Mucosa of rectum (tissue), 2 donors: ENCODE results near the gene ZHX3.
A peak's percentile ranks its signal among the peaks of the same experiment; 100 is the strongest.

Experiments used
- H3K27ac ChIP-seq, 2 donors: one replicate each; pipeline ENCODE4 v1.7.0; 2013; ENCODE audit warnings: inconsistent platforms in 2 of 2, low read depth in 2 of 2, low read length in 2 of 2
- H3K27me3 ChIP-seq, 2 donors: one replicate each; pipeline ENCODE4 v1.7.0; 2013; ENCODE audit warnings: low read length in 2 of 2; ENCODE audit not compliant: control insufficient read depth in 2 of 2, insufficient read depth in 2 of 2
- H3K36me3 ChIP-seq, 2 donors: one replicate each; pipeline ENCODE4 v1.7.0; 2013; ENCODE audit warnings: low read length in 2 of 2; ENCODE audit not compliant: control insufficient read depth in 2 of 2, insufficient read depth in 2 of 2
- H3K4me1 ChIP-seq, 2 donors: one replicate each; pipeline ENCODE4 v1.7.0; 2013; ENCODE audit warnings: low read length in 2 of 2, mild to moderate bottlenecking in 1 of 2; ENCODE audit not compliant: control insufficient read depth in 2 of 2, insufficient read depth in 2 of 2
- H3K4me3 ChIP-seq, 2 donors: one replicate each; pipeline ENCODE4 v1.7.0; 2013; ENCODE audit warnings: low read length in 2 of 2
- H3K9ac ChIP-seq, 2 donors: one replicate each; pipeline ENCODE4 v1.7.0; 2013; ENCODE audit warnings: low read length in 2 of 2, low read depth in 1 of 2, mild to moderate bottlenecking in 1 of 2
- H3K9me3 ChIP-seq, 2 donors: one replicate each; pipeline ENCODE4 v1.7.0; 2013; ENCODE audit warnings: low read length in 2 of 2; ENCODE audit not compliant: control insufficient read depth in 2 of 2
- donor health status: healthy.
- donor health status: Normal muscosa, but diverticular disease.

The ZHX3 gene

GRCh38 chr20:41159547-41159946 lies 158.0 kb downstream of the ZHX3 start:
- H3K9ac ChIP-seq = no peak overlapping the region

GRCh38 chr20:41158082-41158625 lies 159.4 kb downstream of the ZHX3 start:
- no peak overlapping the region for H3K9ac ChIP-seq
- no peaks in the 10 kb centered on the region for H3K9me3 ChIP-seq
- H3K27me3 ChIP-seq = no peaks in the 10 kb centered on the region
- no peak overlapping the region for H3K4me3 ChIP-seq
- H3K27ac ChIP-seq = peak overlapping the region in 1 of 2 donors; percentile 50
- H3K4me1 ChIP-seq = peaks cover 0 to 22% of the 10 kb centered on the region in 2 donors
- peaks cover 13 to 20% of the 10 kb centered on the region in 2 donors for H3K36me3 ChIP-seq

More at GRCh38 chr20:41159547-41159946, 158.0 kb downstream of the ZHX3 start:
- no peak overlapping the region for H3K27ac ChIP-seq
- no peak overlapping the region for H3K4me3 ChIP-seq
- peaks cover 0 to 22% of the 10 kb centered on the region in 2 donors for H3K4me1 ChIP-seq
- H3K9me3 ChIP-seq = no peaks in the 10 kb centered on the region
- H3K36me3 ChIP-seq = peaks cover 26 to 34% of the 10 kb centered on the region in 2 donors
- H3K27me3 ChIP-seq = no peaks in the 10 kb centered on the region

GRCh38 chr20:41155261-41155660 lies 162.3 kb downstream of the ZHX3 start:
- Histone ChIP-seq H3K9me3 (no peaks in the 10 kb centered on the region), H3K36me3 (peaks cover 1 to 8% of the 10 kb centered on the region in 2 donors), H3K4me3 (no peak overlapping the region), H3K4me1 (peaks cover 8 to 30% of the 10 kb centered on the region in 2 donors), H3K27me3 (no peaks in the 10 kb centered on the region), H3K27ac (no peak overlapping the region), H3K9ac (no peak overlapping the region)

DNA sequence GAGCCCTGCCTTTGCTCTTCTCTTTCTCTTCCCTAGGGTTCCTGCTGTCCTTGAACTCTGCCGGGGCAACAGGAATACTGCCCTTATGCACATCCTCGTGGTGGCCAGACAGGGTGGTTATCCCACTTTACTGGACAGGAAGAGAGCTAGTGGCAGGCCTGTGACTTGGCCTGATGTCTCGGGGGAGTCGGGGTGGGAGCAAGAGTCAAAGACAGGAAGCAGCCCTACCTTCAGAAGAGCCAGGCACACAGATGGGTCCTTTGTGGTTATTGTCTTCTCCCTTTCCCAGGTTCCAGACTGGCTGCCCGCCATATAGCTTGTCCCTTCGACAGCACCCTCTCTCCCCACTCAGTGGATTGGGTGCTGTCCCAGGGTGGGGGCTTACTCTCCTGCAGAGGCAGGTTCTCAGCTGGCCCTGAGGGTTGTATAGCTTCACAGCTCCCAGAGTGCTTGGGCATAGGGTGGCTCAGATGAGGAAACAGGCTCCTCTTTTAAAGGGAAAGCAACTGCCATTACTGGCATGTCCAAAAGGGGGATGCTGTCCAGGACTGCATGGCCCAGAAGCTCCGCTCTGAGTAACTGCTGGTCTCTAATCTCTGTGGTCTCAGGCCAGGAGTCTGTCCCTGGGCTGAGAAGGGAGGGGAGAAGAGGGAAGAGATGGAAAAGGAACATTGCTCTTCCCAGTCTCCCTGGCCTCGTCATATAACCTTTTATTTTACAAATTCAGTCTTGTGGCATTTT lies 162.9 kb downstream of the ZHX3 start:
- Histone ChIP-seq H3K9me3 (no peaks in the 10 kb centered on the region), H3K27me3 (no peaks in the 10 kb centered on the region), H3K9ac (no peak overlapping the region), H3K4me1 (peaks cover 14 to 29% of the 10 kb centered on the region in 2 donors), H3K4me3 (no peak overlapping the region), H3K36me3 (peaks cover 0 to 1% of the 10 kb centered on the region in 2 donors), H3K27ac (no peak overlapping the region)

GRCh38 chr20:41152108-41152757 lies 165.3 kb downstream of the ZHX3 start:
- Histone ChIP-seq H3K9me3 (no peaks in the 10 kb centered on the region), H3K4me1 (peaks cover 16 to 19% of the 10 kb centered on the region in 2 donors), H3K27me3 (no peaks in the 10 kb centered on the region), H3K27ac (no peak overlapping the region), H3K9ac (no peak overlapping the region), H3K4me3 (no peak overlapping the region), H3K36me3 (no peaks in the 10 kb centered on the region)

GRCh38 chr20:41151134-41151869 lies 166.2 kb downstream of the ZHX3 start:
- Histone ChIP-seq H3K4me3 (no peak overlapping the region), H3K36me3 (no peaks in the 10 kb centered on the region), H3K27ac (no peak overlapping the region), H3K9me3 (no peaks in the 10 kb centered on the region), H3K9ac (no peak overlapping the region), H3K27me3 (no peaks in the 10 kb centered on the region), H3K4me1 (peaks cover 8 to 23% of the 10 kb centered on the region in 2 donors)

DNA sequence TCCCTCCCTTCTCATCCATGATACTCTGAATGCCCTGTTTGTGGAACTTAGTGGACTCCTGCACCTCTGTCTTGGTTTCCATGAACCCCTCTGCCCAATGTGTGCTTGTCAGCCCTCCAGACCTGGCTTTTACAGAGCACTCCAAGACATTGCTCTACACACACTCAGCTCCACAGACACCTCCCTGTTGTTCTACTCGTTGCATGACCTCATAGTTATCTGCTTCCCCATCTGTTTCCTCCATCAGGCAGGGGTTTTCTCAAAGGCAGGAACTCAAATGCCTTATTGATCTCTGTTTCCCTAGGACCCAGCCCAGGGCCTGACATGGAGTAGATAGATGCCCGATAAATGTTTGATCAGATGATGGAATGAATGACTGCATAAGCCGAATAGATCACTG lies 166.9 kb downstream of the ZHX3 start:
- no peaks in the 10 kb centered on the region for H3K36me3 ChIP-seq
- H3K4me3 ChIP-seq = peak overlapping the region in 1 of 2 donors; percentile 8
- no peak overlapping the region for H3K9ac ChIP-seq
- peaks cover 8 to 30% of the 10 kb centered on the region in 2 donors for H3K4me1 ChIP-seq
- H3K27ac ChIP-seq = no peak overlapping the region
- H3K9me3 ChIP-seq = no peaks in the 10 kb centered on the region
- H3K27me3 ChIP-seq = no peaks in the 10 kb centered on the region

DNA sequence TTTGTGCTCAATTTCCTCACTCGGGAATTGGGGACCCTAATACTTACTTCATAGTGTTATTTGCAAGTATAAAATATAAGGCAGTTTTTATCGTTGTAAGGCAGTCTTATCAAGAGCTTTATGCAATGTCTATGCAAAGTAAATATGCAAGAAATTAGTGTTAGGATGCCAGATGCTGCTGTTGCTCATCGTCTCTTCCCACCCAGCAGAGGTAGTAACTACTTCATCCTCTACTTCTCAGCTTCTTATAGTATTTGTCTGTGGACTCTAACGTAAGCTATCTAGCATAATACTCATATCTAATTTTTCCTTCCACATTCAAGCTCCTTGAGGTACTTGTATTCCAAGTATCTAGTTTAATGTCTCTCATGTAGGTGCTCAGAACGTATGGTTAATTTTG lies 168.6 kb downstream of the ZHX3 start:
- no peaks in the 10 kb centered on the region for H3K27me3 ChIP-seq
- no peaks in the 10 kb centered on the region for H3K9me3 ChIP-seq
- no peak overlapping the region for H3K4me3 ChIP-seq
- H3K4me1 ChIP-seq = peaks cover 8 to 36% of the 10 kb centered on the region in 2 donors
- H3K9ac ChIP-seq = no peak overlapping the region
- peak overlapping the region in 1 of 2 donors; percentile 72 for H3K27ac ChIP-seq
- H3K36me3 ChIP-seq = no peaks in the 10 kb centered on the region

GRCh38 chr20:41147767-41148191 lies 169.8 kb downstream of the ZHX3 start:
- no peaks in the 10 kb centered on the region for H3K36me3 ChIP-seq
- no peaks in the 10 kb centered on the region for H3K27me3 ChIP-seq
- no peak overlapping the region for H3K4me3 ChIP-seq
- H3K27ac ChIP-seq = no peak overlapping the region
- H3K9me3 ChIP-seq = no peaks in the 10 kb centered on the region
- peaks cover 8 to 42% of the 10 kb centered on the region in 2 donors for H3K4me1 ChIP-seq
- H3K9ac ChIP-seq = no peak overlapping the region
